Caco-2 (cell line): Measurements from ENCODE around the gene COL4A2. TPM values are rescaled to one million over a fixed set of nuclear protein-coding genes. Genes with fewer than 3 reads are reported as not detected.

Experiments used
- BruUV-seq: library from RNA; stranded (reverse); fragments of 400-500 nt; replicated peaks from 2 replicates; lab custom pipeline; 2021; lab: Mats Ljungman, UMichigan
- CTCF ChIA-PET: fragments of 300-600 bp; sonication (Branson Sonifier 250); formaldehyde crosslinking; loops from one replicate; lab custom pipeline; 2022; ENCODE audit warnings: antibody characterized with exemption; lab: Charles Lee
- POLR2A ChIA-PET: fragments of 300-600 bp; sonication (Branson Sonifier 250); formaldehyde crosslinking; loops from one replicate; lab custom pipeline; 2022; ENCODE audit warnings: antibody characterized with exemption; lab: Charles Lee
- DNase-seq, 2 experiments: peaks; one replicate each; pipeline versions ENCODE4 v3.0.0 to v3.0.0-alpha.2; 2020 to 2022
- H3K27me3 ChIP-seq: replicated peaks from 2 replicates; pipeline ENCODE4 v1.6.0; 2011; ENCODE audit warnings: low read length; ENCODE audit not compliant: control insufficient read depth, insufficient read depth
- H3K36me3 ChIP-seq: 2 replicates; pipeline ENCODE4 v1.5.1; 2011; ENCODE audit warnings: low read length; ENCODE audit not compliant: control insufficient read depth, insufficient read depth
- H3K4me1 ChIP-seq: fragments of 250-450 bp; sonication (Bioruptor Pico); 2 replicates; pipeline ENCODE4 v1.5.1; 2020; ENCODE audit warnings: mild to moderate bottlenecking
- H3K4me3 ChIP-seq: 2 replicates; pipeline ENCODE4 v1.5.1; 2011; ENCODE audit warnings: low read depth, mild to moderate bottlenecking, control low read depth, low read length
- H3K9me3 ChIP-seq: fragments of 250-450 bp; sonication (Bioruptor Pico); 2 replicates; pipeline ENCODE4 v1.5.1; 2020; ENCODE audit warnings: mild to moderate bottlenecking, moderate library complexity
- H3K27ac Mint-ChIP-seq: one replicate; pipeline ENCODE4 v1.8.0; 2022; ENCODE audit warnings: mixed read lengths; ENCODE audit not compliant: unreplicated experiment
- H3K27me3 Mint-ChIP-seq: one replicate; pipeline ENCODE4 v1.8.0; 2022; ENCODE audit warnings: mixed read lengths; ENCODE audit not compliant: insufficient read depth, unreplicated experiment
- H3K36me3 Mint-ChIP-seq: one replicate; pipeline ENCODE4 v1.8.0; 2022; ENCODE audit warnings: mild to moderate bottlenecking, mixed read lengths; ENCODE audit not compliant: insufficient read depth, unreplicated experiment
- H3K4me1 Mint-ChIP-seq: one replicate; pipeline ENCODE4 v1.8.0; 2022; ENCODE audit warnings: low read depth, mixed read lengths; ENCODE audit not compliant: unreplicated experiment
- H3K4me3 Mint-ChIP-seq: one replicate; pipeline ENCODE4 v1.8.0; 2022; ENCODE audit warnings: mild to moderate bottlenecking, moderate library complexity, mixed read lengths; ENCODE audit not compliant: unreplicated experiment
- H3K9me3 Mint-ChIP-seq: one replicate; pipeline ENCODE4 v1.8.0; 2022; ENCODE audit warnings: mixed read lengths; ENCODE audit not compliant: unreplicated experiment
- intact Hi-C: fragments of 100-400 bp; cut with micrococcal nuclease; formaldehyde crosslinking; loops from one replicate; pipeline ENCODE4 v1.10.0; 2022; ENCODE audit not compliant: unreplicated experiment
- total RNA-seq: library from RNA; stranded (reverse); gene quantifications from 2 replicates; pipeline ENCODE4 v1.2.3, GENCODE V29; 2022
- TF ChIP-seq, protein P1 (sequence below), 2 experiments: fragments of 200-600 bp in 1 of 2; IDR thresholded peaks; 1 replicate in 1 of 2; 2 replicates in 1 of 2; pipeline versions ENCODE4 v1.5.1 to v1.8.0; 2011 to 2022; ENCODE audit warnings: antibody characterized with exemption in 1 of 2, control low read depth in 1 of 2, inconsistent platforms in 1 of 2, low read depth in 1 of 2, low read length in 1 of 2, mild to moderate bottlenecking in 1 of 2, moderate library complexity in 1 of 2; ENCODE audit not compliant: insufficient read depth in 1 of 2, severe bottlenecking in 1 of 2, unreplicated experiment in 1 of 2

COL4A2 gene
- total RNA-seq, 1 experiment from 2014 or later, result 19.2 TPM

DNA sequence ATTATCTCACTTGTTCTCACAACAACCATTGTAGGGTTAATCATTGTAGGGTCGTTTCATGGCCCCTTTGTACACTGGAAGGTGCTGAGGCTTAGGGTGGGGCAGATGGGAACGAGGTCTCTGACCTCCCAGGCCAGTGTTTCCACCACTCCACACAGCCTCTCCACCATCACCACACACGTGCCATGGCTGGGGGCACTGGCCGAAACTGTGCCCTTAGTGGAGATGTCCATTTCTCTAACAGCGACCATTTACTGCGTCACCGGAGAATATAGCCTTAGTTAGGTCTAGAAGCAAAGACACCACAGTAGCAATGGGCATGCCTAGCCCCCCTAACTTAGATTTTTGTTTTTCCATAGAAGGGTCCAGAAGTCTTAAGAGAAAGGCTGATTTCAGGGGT lies 36.6 kb upstream of the COL4A2 start:
- H3K4me1 Mint-ChIP-seq, result peaks cover 8% of the 10 kb centered on the region
- H3K4me3 Mint-ChIP-seq, result no peak overlapping the region
- Histone ChIP-seq H3K9me3 (no peaks in the 10 kb centered on the region), H3K4me1 (no peaks in the 10 kb centered on the region), H3K36me3 (no peaks in the 10 kb centered on the region), H3K4me3 (no peak overlapping the region), H3K27me3 (no peaks in the 10 kb centered on the region)
- DNase-seq, result no peak
- TF ChIP-seq, protein P1, sequence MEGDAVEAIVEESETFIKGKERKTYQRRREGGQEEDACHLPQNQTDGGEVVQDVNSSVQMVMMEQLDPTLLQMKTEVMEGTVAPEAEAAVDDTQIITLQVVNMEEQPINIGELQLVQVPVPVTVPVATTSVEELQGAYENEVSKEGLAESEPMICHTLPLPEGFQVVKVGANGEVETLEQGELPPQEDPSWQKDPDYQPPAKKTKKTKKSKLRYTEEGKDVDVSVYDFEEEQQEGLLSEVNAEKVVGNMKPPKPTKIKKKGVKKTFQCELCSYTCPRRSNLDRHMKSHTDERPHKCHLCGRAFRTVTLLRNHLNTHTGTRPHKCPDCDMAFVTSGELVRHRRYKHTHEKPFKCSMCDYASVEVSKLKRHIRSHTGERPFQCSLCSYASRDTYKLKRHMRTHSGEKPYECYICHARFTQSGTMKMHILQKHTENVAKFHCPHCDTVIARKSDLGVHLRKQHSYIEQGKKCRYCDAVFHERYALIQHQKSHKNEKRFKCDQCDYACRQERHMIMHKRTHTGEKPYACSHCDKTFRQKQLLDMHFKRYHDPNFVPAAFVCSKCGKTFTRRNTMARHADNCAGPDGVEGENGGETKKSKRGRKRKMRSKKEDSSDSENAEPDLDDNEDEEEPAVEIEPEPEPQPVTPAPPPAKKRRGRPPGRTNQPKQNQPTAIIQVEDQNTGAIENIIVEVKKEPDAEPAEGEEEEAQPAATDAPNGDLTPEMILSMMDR (IDR thresholded peaks at IDR 0.05; ENCODE audit: insufficient read depth in 1 of 2, low read depth in 1 of 2, low read length in 1 of 2, severe bottlenecking in 1 of 2, unreplicated experiment in 1 of 2), result no peak
- H3K27me3 Mint-ChIP-seq, result no peaks in the 10 kb centered on the region
- POLR2A ChIA-PET, result no interaction called here
- no peaks in the 10 kb centered on the region for H3K9me3 Mint-ChIP-seq
- no peaks in the 10 kb centered on the region for H3K36me3 Mint-ChIP-seq
- no TSS peak for BruUV-seq
- CTCF ChIA-PET, result no interaction called here
- intact Hi-C loops, result no loop called here
- H3K27ac Mint-ChIP-seq, result no peak overlapping the region

DNA sequence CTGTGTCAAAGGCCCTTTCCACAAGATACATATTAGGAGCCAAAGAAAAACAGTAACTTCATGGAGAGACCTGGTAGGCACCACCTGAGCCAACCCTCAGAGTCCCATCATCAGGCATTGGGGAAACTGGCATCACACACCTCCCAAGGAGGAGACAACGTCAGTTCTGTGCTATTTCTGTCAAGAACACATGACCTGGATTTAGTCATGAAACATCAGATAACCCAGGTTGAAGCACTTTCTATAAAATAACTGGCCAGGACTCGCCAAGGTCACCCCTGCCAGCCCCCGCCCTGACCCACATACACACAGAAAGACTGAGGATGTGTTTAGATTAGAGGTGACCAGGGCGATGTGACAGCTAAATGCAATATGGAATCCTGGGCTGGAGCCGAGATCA lies 35.8 kb upstream of the COL4A2 start:
- no peaks in the 10 kb centered on the region for H3K9me3 ChIP-seq
- POLR2A ChIA-PET, result no interaction called here
- TF ChIP-seq, protein P1 (IDR thresholded peaks at IDR 0.05; ENCODE audit: insufficient read depth in 1 of 2, low read depth in 1 of 2, low read length in 1 of 2, severe bottlenecking in 1 of 2, unreplicated experiment in 1 of 2), result no peak
- intact Hi-C loops, result no loop called here
- H3K4me1 ChIP-seq, result no peaks in the 10 kb centered on the region
- H3K4me3 Mint-ChIP-seq, result no peak overlapping the region
- peaks cover 13% of the 10 kb centered on the region for H3K4me1 Mint-ChIP-seq
- H3K27me3 ChIP-seq, result no peaks in the 10 kb centered on the region
- no TSS peak for BruUV-seq
- no peak overlapping the region for H3K27ac Mint-ChIP-seq
- H3K27me3 Mint-ChIP-seq, result no peaks in the 10 kb centered on the region
- no peaks in the 10 kb centered on the region for H3K9me3 Mint-ChIP-seq
- no peaks in the 10 kb centered on the region for H3K36me3 Mint-ChIP-seq
- no peak for DNase-seq
- CTCF ChIA-PET, result no interaction called here
- H3K36me3 ChIP-seq, result no peaks in the 10 kb centered on the region
- no peak overlapping the region for H3K4me3 ChIP-seq

DNA sequence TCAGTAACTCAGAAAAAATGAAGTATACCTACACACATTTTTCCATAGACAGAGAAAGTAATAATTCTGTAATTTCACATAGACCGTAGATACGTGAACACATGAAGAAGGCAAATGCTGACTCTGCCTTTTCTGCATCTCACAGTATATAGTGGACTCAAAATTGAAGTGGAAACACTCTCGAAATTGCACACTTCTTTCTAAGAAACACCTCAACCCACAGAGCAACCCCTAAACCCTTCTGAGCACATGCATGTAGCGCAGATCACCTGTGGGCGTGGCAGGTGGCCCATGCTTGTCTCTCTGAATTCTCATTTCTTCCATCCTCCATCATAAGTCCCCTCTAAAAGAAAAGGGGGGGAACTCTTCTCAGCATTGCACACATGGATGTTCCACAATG lies 34.9 kb upstream of the COL4A2 start:
- BruUV-seq, result no TSS peak
- Mint-ChIP-seq H3K4me1 (peaks cover 14% of the 10 kb centered on the region), H3K27ac (no peak overlapping the region), H3K36me3 (no peaks in the 10 kb centered on the region), H3K27me3 (no peaks in the 10 kb centered on the region), H3K4me3 (no peak overlapping the region), H3K9me3 (no peaks in the 10 kb centered on the region)
- POLR2A ChIA-PET, result no interaction called here
- H3K4me1 ChIP-seq, result peaks cover 1% of the 10 kb centered on the region
- intact Hi-C loops, result no loop called here
- H3K27me3 ChIP-seq, result no peaks in the 10 kb centered on the region
- CTCF ChIA-PET, result no interaction called here
- no peak for DNase-seq
- H3K36me3 ChIP-seq, result no peaks in the 10 kb centered on the region
- TF ChIP-seq, protein P1 (IDR thresholded peaks at IDR 0.05; ENCODE audit: insufficient read depth in 1 of 2, low read depth in 1 of 2, low read length in 1 of 2, severe bottlenecking in 1 of 2, unreplicated experiment in 1 of 2), result no peak
- H3K4me3 ChIP-seq, result no peak overlapping the region
- H3K9me3 ChIP-seq, result no peaks in the 10 kb centered on the region
